ENCODE measurements around the gene CYB561.
A peak's percentile ranks its signal among the peaks of the same experiment; 100 is the strongest.
"Not testable (repeated sequence)": the region's sequence is repeated elsewhere in the genome, so short reads cannot be mapped to it uniquely, and the experiment has no call there.

The CYB561 gene

DNA sequence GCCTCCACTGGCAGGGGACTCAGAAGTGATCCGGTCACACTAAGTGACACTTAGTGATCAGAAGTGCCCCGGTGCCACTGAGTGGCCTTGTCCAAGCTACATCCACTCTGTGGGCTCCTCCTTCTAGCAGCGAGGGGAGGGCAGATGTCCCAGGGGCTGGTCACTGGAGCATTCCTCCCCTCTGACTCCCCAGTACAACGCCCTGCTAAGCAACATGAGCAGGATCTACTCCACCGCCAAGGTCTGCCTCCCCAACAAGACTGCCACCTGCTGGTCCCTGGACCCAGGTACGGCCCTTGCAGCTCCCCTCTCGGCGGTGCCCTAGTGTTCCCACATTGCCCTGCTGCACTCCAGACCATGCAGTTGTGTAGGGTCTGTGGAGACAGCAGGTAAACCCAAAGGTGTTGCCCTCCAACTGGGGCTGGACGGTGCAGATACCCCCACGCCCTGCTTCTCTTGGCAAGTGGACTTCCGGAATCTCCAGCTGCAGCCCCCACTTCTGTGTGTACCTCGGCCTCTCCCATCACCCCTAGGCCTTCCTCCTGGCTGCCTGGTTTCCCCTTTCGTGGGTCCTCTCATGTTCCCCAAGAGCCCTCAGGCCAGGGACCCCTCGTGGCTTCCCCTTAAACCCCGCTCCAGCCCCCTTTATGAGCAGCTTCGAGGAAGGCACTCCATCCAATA is 32.8 kb upstream of the CYB561 start:
- peak; percentile 43 for DNase-seq

DNA sequence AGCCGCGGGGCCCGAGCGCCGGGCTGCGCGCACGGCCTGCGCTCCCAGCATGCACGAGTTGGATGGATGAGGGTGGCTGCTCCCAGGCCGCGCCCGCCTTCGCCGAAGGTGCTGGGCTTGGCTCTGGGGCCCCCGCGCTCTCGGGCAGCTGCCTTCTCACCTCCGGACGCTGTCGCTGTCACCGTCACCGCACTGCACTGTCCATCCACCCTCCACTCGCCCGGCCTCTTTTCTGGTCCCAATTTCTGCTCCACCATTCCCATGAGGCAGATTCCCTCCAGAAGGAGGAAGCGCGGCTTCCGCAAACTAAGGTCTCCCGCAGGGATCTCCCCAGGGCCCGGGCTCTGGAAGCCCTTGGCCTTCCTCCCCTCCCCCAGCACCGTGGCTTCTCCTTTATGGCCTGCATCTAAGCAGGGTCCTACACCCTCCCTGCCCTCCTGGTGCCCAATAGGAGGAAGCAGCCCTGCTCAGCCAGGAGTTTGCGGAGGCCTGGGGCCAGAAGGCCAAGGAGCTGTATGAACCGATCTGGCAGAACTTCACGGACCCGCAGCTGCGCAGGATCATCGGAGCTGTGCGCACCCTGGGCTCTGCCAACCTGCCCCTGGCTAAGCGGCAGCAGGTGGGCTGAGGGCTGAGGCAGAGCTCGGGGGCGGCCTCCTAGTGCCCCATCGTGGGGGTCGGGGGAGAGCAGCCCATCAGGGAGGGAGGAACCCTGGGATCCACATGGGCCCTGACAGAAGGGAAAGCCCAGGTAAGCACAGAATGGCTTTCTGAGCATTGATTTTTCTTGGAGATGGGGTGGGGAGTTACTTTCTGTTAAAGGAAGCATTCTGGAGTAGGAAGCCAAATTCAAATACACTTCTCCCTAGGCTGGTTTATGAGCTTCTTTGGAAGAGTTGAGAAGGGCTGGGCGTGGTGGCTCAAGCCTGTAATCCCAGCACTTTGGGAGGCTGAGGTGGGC is 31.7 kb upstream of the CYB561 start:
- no peak for DNase-seq

DNA sequence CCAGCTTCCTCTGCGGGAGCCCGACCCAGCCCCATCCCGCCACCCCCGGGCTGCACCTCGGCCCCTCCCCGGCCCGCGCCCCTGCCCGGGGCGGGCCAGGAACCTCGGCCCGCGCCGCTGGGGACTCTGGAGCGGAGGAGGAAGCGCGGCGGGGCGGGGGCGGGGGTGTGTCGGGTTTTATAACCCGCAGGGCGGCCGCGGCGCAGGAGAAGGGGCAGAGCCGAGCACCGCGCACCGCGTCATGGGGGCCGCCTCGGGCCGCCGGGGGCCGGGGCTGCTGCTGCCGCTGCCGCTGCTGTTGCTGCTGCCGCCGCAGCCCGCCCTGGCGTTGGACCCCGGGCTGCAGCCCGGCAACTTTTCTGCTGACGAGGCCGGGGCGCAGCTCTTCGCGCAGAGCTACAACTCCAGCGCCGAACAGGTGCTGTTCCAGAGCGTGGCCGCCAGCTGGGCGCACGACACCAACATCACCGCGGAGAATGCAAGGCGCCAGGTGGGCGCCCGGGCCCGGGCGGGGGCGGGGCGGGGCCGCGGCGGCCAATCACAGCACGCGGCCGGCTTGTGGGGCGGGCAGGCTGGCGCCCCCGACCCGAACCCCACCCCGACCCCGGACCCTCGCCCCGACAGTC is 30.9 kb upstream of the CYB561 start, which contains the start of gene ACE:
Gene ACE, plus strand, starts transcription at position 208 of the 626 bp plus-strand sequence. Its CDS starts 34 bp downstream, at position 242.
- DNase-seq = no peak

DNA sequence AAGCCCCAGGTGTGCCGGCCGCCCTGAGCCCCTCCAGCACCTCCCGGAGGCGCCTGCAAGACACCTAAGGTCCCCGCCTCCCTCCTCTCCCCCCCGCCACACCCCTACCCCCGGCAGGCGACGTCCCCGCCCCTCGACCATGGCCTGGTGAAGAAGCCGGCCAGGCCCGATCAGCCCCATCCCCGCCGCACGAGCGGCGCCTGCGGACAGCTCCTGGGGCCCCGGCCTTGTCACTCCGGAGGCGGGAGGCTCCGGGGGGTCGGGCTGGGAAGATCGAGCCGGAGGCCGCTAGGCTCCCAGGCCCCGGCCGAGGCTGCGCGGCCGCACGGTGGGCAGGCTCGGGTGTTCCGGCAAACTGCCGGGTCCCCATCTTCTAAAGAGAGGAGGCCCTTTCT is 30.4 kb upstream of the CYB561 start:
- DNase-seq = no peak

DNA sequence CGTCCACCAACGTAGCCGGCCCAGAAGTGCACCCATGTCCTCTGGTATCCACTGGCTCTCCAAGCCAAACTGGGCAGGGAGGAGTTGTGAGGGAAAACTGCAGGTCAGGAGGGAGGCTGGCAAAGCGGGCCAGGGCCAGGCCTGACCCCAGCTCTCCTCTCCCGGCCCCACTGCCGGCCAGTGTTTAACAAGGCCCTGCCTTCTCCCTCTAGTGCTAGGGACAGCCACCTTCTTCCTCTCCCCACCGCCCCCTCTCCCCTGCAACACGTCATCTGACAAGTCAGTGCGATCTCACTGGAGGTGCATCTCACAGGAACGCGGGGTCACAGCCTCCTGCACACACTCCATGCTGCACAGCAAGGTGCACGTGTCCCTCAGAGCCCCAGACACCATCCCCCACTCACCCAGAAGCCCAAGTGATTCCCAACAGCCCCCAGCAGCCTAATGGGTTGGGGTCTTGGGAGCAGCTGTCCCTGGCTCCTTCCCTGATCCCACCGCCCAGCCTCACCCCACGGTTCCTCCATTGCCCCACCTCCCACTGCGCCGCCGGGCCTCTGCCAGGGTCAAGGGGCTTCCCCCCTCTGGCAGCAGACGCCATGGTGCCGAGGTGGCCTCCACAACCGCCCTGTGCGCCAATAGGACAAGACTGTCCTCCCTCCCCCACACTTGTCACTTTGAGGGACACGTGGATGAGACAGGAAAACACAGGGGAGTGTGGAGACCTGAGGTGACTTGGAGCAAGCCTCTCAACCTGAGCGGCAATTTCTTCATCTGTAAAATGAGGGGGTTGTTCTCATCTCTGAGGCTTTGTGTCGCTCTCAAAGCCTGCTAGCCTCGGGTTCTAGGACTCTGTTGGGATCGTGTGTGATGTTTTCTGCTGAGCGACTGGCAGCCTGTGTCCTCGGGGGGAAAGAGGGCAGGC is 29.6 kb upstream of the CYB561 start:
- no peak for DNase-seq

DNA sequence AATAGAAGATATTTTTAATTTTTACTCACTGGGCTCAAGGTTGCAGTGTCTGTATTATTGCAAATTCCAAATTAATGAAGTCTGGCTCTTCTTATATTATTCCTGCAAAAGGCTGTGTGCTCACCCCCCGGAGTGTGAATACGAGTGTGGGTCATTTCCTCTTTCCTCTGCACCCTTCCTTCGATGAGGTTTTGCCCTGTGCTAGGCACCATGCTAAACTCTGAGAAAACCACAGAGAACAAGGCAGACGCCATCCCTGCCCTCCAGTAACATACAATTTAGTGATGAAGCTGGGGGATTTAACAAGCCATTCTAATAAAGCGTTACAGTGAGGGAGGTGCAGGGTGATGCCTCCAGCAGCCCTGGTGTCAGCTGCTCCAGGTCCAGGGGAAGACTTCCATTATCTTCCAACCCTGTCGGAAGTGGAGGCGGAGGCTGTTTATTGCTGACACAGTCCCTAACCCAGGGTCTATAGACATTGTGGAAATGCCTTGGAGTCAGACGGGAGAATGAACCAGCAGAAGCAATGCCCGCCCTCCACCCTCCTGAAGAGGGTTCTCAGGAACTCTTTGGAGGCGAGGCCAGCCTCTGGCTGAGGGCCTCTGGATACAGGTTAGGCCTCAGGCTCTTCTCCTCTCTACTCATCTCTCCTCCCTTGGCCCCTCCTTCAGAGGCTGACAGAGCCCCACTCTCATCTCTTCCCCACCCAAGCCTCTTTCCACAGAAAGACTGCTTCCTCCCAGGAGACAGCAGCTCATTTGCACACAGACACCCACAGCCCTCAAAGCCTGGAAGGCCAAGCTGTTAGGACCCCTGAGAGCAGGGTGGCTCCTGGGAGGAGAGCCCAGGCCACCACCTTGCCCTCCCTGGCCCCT is 28.7 kb upstream of the CYB561 start:
- no peak for DNase-seq

DNA sequence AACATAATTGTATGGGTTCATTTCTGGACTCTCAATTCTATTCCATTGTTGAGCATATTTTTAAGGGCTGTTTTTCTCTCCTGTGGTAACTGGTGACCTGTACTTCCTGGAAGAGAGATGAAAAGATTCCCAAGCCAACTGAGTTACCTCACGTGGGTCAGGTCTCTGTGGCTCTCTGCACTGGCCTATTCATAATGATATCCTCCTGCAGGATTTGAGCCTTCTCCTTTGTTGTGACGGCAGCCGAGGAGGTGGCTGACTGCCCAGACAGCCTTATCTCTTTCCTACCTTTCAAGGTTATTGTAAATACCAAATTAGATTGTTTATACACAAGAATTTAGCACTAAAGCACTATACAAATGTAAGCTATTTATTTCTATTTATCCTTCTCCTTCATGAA is 28.1 kb upstream of the CYB561 start:
- DNase-seq = no peak

DNA sequence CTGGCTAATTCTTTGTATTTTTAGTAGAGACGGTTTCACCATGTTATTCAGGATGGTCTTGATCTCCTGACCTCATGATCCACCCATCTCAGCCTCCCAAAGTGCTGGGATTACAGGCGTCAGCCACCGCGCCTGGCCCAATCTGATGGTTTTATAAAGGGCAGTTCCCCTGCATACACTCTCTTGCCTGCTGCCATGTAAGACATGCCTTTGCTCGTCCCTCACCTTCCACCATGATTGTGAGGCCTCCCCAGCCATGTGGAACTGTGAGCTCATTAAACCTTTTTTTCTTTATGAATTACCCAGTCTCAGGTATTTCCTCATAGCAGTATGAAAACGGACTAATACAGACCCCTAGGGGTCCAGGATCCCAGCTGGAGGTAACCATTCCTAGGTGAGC is 22.0 kb upstream of the CYB561 start:
- DNase-seq = not testable (repeated sequence)

DNA sequence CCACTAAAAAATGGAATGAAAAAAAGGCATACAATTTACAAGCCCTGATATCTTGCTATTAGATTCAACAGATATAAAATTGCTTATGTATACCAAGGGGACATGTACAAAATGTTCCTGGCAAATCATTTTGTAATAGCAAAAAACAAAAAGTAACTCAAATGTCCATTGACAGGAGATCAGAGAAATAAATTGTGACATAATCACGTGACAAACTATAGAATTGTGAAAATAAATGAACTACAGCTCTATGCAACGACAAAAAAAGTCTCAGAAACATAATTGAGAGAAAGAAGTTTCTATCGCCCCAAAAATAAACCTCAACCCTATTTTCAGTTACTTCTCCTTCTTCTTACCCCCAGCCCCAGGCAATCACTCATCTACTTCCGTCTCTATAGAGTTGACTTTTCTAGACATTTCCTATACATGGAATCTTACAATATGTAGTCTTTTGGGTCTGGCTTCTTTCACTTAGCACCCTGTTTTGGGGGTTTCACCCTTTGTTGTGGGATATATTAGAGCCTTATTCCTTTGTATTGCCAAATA is 18.7 kb upstream of the CYB561 start:
- no peak for DNase-seq

DNA sequence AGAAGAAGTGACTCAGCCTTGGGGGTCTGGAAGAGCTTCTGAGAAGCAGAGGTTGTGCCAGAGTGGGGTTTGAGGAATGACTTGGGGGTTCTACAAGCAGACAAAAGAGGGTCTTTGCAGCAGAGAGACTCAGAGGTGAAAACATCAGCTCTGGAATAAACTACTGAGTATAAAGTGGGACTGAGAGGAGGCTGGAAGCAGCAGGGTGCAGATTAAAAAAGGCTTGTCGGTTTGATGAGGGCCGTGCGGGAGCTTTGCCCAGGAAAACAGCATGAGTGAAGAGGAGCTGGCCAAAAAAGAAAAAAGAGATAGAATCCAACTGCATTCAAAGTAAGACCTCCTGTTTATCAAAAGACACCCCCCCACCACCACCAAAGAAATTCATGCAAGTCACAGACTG is 17.7 kb upstream of the CYB561 start:
- DNase-seq = no peak

DNA sequence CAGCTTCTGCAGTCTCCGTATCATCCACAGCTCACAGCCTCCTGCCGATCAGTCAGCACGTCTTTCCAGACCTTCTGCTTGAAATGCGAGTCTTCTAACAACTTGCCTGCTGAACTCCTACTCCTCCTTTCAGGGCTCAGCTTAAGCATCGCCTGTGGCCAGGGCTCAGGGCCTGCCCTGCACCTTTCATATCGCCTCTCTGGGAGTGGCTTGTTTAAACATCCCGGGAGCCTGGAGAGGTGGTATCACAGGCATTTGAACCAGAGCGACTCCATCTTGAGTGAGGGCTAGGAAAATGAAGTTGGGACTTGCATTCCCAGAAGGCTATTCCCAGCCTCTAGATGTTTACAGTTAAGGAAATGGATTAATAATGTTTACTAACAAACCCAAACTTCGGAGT is 13.9 kb upstream of the CYB561 start:
- DNase-seq = no peak

DNA sequence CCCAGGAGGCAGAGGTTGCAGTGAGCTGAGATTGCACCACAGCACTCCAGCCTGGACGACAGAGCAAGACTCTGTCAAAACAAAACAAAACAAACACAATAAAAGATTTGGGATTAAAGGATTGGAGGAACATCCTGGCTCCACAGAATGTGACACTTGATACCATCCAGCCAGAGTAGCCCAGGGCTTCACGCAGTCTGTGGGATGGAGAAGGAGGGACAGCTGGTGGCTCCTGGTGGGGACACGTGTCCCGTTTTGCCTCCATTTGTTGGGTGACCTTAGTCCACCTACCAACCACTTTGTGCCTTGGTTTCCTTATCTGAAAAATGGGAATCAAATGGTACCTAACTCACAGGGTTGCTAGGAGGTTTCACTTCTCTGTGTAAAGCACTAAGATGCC is 12.4 kb upstream of the CYB561 start:
- no peak for DNase-seq

DNA sequence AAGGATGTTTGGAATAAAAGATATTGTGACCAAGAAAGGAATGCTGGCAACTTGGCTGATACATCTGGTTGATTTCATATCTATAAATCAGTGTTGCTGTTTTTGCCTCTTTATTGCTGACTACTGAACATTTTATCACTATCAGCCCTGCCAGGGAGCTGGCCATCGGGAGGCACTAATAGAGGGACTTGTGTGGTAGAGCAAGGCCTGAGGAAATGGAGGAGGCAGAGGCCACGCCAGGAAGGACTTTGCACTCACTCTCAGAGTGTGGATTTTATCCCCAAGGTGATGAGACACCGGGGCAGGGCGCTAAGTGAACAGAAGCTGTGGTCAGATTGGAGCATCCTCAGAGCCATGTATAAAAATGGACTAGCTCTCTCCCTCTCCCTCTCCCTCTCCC is 9.3 kb upstream of the CYB561 start:
- DNase-seq = no peak

DNA sequence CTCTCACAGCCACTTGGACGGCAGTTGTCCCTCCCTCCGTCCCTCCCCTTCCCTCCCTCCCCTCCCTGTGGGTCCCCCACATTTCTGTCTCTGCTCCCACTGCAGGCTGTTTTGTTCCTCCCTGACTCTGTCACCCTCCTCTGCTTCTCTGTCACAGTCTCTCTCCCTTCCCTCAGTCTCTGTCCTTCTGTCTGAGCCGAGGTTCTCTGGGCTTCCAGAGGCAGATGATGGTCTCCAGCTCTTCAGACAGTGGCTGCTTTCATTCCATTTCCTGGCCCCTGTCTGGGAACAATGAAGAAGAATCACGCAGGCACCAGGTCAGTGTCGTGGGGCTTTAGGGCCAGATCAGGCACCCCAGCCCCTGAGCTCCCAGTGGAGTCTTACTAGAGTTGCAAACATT is 8.8 kb upstream of the CYB561 start:
- no peak for DNase-seq

DNA sequence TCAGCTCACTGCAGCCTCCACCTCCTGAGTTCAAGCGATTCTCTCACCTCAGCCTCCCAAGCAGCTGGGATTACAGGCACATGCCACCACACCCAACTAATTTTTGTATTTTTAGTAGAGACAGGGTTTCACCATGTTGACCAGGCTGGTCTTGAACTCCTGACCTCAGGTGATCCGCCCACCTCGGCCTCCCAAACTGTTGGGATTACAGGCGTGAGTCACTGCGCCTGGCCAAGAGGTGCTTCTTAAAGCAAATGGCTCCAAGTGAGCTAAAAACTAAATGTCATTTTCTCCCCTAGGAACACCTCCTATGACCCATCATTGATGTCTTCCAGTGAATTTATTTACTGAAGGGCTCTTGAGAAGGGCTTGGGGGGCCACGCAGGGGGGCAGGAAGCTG is 8.3 kb upstream of the CYB561 start:
- not testable (repeated sequence) for DNase-seq

DNA sequence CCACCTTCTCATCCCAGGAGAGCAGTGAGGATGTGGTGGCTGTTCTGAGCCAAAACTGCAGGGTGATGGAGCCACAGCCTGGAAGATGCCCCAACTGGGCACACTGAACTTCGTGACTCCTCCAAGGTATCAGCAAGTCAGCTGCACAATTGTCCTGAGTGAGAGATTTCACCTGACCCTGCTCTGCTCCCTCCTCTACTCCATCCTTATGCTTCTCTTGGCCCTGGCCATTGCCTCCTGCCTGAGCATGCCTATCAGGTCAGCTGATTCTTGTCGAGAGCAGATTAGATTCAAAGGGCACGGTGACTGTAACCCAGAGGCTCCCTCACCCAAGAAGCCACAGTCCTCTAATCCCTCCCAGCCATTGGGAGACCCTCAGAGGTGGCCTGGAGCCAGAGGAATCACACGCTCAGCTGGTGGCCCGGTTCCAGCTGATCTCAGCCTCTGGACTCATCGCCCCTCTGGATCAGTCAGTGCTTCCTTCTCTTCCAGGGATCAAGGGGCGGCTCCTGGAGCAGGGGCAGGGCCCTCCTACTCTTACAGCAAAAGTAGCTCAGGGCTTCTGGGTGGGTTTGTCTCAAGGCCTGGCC is 7.0 kb upstream of the CYB561 start:
- no peak for DNase-seq

DNA sequence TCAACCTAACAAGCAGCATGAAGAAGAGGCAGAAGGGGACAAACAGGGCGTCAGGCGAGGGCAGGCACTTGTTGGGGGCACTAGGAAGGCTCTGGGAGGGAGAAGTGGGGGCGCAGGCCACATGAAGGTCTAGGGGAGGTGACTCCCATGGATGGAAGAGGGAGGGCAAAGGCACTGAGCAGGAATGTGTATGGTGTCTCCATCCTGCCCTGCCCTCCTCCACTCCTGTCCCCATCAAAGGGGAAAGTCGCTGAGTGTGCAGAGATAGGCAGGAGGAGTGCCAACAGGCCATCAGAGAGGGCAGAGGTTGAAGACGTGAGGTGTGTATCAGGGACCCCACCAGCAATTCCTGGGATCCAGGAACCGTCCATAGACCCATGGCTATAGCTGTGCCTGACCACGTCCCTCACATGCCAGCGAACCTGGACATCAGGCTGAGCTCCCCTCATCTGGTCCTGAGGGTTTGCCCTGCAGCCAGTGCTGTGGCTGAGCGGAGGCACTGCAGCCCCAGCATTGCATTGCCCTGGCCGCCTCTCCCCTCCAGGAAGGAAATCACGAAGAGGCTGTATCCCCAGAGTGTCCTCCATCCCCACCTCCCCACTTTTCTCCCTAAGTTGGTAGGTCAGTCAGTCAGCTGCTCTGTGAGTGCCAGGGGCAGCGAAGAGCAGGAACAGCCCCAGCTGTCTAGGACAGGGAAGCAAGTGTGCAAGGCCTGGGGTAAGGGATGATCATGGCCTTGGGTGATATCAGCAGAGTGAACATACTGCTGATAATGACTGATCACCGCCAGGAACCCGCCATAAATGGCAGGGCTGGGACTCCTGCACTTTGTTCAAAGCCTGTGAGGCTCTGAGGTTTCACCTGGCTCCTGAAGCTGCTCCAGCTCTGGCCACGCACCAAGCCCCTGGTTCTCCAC is 6.2 kb upstream of the CYB561 start:
- DNase-seq = no peak

DNA sequence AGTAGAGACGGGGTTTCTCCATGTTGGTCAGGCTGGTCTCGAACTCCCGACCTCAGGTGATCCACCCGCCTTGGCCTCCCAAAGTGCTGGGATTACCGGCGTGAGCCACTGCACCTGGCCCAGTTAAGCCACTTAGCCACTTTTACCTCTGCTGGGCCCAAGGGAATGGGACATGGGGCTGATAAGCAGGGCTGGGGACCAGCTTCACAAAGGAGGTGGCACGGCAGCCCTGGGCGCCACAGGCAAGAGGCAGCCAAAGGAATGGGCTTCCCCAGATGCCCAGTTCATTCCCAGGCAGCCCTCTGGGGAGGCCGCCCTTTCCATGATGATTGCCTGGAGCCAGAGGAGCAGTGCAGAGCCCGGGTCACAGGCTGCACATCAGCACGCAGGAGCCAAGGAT is 5.0 kb upstream of the CYB561 start:
- no peak for DNase-seq

DNA sequence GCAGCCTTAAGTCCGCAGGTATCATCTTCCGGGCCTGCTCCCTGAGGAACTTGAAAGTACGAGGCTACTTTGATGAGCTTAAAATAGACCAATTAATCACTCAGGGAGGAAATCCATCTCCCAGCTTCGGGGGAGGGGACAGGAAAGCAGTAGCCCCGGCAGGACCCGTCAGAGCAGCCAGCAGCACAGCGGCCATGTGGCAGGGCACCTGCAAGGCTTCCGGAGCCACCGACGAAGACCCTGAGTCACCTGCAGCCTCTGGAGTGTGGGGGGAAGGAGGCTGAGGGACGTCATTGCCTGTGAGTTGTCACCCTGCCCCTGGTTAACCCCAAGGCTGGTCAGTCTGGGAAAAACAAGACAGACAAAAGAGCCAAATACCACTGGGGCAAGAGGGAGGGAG is 4.4 kb upstream of the CYB561 start:
- DNase-seq = no peak

DNA sequence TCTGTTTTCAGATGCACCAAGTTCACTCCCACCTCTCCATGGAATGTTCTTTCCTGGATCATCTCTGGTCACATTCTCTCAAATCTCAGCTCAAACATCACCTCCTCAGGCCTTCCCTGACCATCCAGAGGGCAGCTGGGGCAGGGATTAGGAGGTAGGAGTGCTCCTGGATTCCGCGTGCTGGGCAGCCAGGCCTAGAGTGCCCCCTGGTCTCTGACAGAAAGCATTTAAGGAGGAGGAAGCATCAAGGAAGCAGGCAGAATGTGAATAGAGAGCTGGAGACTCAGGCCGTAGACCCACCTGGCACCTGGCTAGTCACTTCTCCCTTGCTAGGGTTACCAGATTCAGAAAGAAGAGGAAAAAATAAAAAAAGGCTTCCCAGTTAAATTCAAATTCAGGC is 2.5 kb upstream of the CYB561 start:
- DNase-seq = no peak

Data from effector CD8-positive, alpha-beta T cell (primary cell).